Chondrocyte (in vitro differentiated cells): ENCODE measurements around the gene CLEC18C. TPM values are rescaled to one million over a fixed set of nuclear protein-coding genes. Genes with fewer than 3 reads are reported as not detected.
"Not testable (repeated sequence)": the region's sequence is repeated elsewhere in the genome, so short reads cannot be mapped to it uniquely, and the experiment has no call there.

Experiments
- DNase-seq: peaks from one replicate; pipeline ENCODE4 v3.0.0; 2021; ENCODE audit warnings: mixed read lengths, low spot score
- H3K27ac Mint-ChIP-seq: one replicate; pipeline ENCODE4 v1.8.0; 2021; ENCODE audit warnings: mild to moderate bottlenecking, moderate library complexity, mixed read lengths; ENCODE audit not compliant: unreplicated experiment
- H3K27me3 Mint-ChIP-seq: 2 replicates; pipeline ENCODE4 v1.8.0; 2021; ENCODE audit warnings: low read depth, mixed read lengths
- H3K36me3 Mint-ChIP-seq: 2 replicates; pipeline ENCODE4 v1.8.0; 2021; ENCODE audit warnings: low read depth, mixed read lengths
- H3K4me1 Mint-ChIP-seq: 2 replicates; pipeline ENCODE4 v1.8.0; 2021; ENCODE audit warnings: low read depth, mild to moderate bottlenecking, mixed read lengths
- H3K4me3 Mint-ChIP-seq: one replicate; pipeline ENCODE4 v1.8.0; 2021; ENCODE audit warnings: mild to moderate bottlenecking, moderate library complexity, mixed read lengths; ENCODE audit not compliant: unreplicated experiment
- H3K9me3 Mint-ChIP-seq: 2 replicates; pipeline ENCODE4 v1.8.0; 2021; ENCODE audit warnings: low read depth, mixed read lengths
- total RNA-seq: library from RNA; stranded (reverse); gene quantifications from 3 replicates; pipeline ENCODE4 v1.2.1, GENCODE V29; 2021

Gene CLEC18C
- total RNA-seq, 1 donor from 2014 or later = not detected

- not testable (repeated sequence) for H3K4me1 Mint-ChIP-seq, H3K9me3 Mint-ChIP-seq, H3K4me3 Mint-ChIP-seq, H3K36me3 Mint-ChIP-seq, H3K27me3 Mint-ChIP-seq, DNase-seq, H3K27ac Mint-ChIP-seq
These were observed 17.0 kb downstream of the CLEC18C start for GRCh38 chr16:70190574-70190973.

- not testable (repeated sequence) for H3K27ac Mint-ChIP-seq, H3K9me3 Mint-ChIP-seq, H3K36me3 Mint-ChIP-seq, H3K4me3 Mint-ChIP-seq, DNase-seq, H3K27me3 Mint-ChIP-seq, H3K4me1 Mint-ChIP-seq
These were observed 23.2 kb downstream of the CLEC18C start for GRCh38 chr16:70196683-70197300.

- not testable (repeated sequence) for H3K4me3 Mint-ChIP-seq, H3K9me3 Mint-ChIP-seq, H3K4me1 Mint-ChIP-seq, H3K36me3 Mint-ChIP-seq, H3K27me3 Mint-ChIP-seq, DNase-seq, H3K27ac Mint-ChIP-seq
These were observed 24.0 kb downstream of the CLEC18C start for GRCh38 chr16:70197611-70198010.

GRCh38 chr16:70198230-70198629, 24.6 kb downstream of the CLEC18C start:
- H3K4me1 Mint-ChIP-seq, H3K9me3 Mint-ChIP-seq, DNase-seq, H3K27me3 Mint-ChIP-seq, H3K27ac Mint-ChIP-seq, H3K36me3 Mint-ChIP-seq, H3K4me3 Mint-ChIP-seq: not testable (repeated sequence)

- DNase-seq, H3K36me3 Mint-ChIP-seq, H3K27ac Mint-ChIP-seq, H3K4me3 Mint-ChIP-seq, H3K27me3 Mint-ChIP-seq, H3K9me3 Mint-ChIP-seq, H3K4me1 Mint-ChIP-seq: not testable (repeated sequence)
These were observed 25.1 kb downstream of the CLEC18C start for GRCh38 chr16:70198666-70199065.

GRCh38 chr16:70199170-70199569, 25.6 kb downstream of the CLEC18C start:
- H3K9me3 Mint-ChIP-seq, H3K36me3 Mint-ChIP-seq, H3K27ac Mint-ChIP-seq, H3K4me1 Mint-ChIP-seq, H3K27me3 Mint-ChIP-seq, DNase-seq, H3K4me3 Mint-ChIP-seq: not testable (repeated sequence)

GRCh38 chr16:70200063-70200462, 26.5 kb downstream of the CLEC18C start:
- not testable (repeated sequence) for H3K27ac Mint-ChIP-seq, H3K9me3 Mint-ChIP-seq, DNase-seq, H3K4me3 Mint-ChIP-seq, H3K4me1 Mint-ChIP-seq, H3K36me3 Mint-ChIP-seq, H3K27me3 Mint-ChIP-seq

- not testable (repeated sequence) for H3K27ac Mint-ChIP-seq, DNase-seq, H3K36me3 Mint-ChIP-seq, H3K27me3 Mint-ChIP-seq, H3K4me3 Mint-ChIP-seq, H3K4me1 Mint-ChIP-seq, H3K9me3 Mint-ChIP-seq
These were observed 29.9 kb downstream of the CLEC18C start for GRCh38 chr16:70203508-70203907.

- DNase-seq, H3K9me3 Mint-ChIP-seq, H3K27ac Mint-ChIP-seq, H3K36me3 Mint-ChIP-seq, H3K4me1 Mint-ChIP-seq, H3K27me3 Mint-ChIP-seq, H3K4me3 Mint-ChIP-seq: not testable (repeated sequence)
These were observed 30.4 kb downstream of the CLEC18C start for GRCh38 chr16:70204010-70204409.

- H3K27me3 Mint-ChIP-seq, H3K27ac Mint-ChIP-seq, H3K36me3 Mint-ChIP-seq, H3K4me1 Mint-ChIP-seq, H3K9me3 Mint-ChIP-seq, H3K4me3 Mint-ChIP-seq, DNase-seq: not testable (repeated sequence)
These were observed 31.2 kb downstream of the CLEC18C start for GRCh38 chr16:70204668-70205405.

GRCh38 chr16:70206382-70206781, 32.8 kb downstream of the CLEC18C start:
- H3K36me3 Mint-ChIP-seq, H3K27ac Mint-ChIP-seq, H3K9me3 Mint-ChIP-seq, H3K4me1 Mint-ChIP-seq, H3K27me3 Mint-ChIP-seq, H3K4me3 Mint-ChIP-seq, DNase-seq: not testable (repeated sequence)

- H3K36me3 Mint-ChIP-seq = peaks cover 22% of the 10 kb centered on the region
- H3K4me3 Mint-ChIP-seq, H3K4me1 Mint-ChIP-seq, H3K27ac Mint-ChIP-seq, DNase-seq, H3K9me3 Mint-ChIP-seq, H3K27me3 Mint-ChIP-seq: not testable (repeated sequence)
These were observed 45.0 kb downstream of the CLEC18C start for GRCh38 chr16:70218586-70218985.

- peaks cover 29% of the 10 kb centered on the region for H3K36me3 Mint-ChIP-seq
- not testable (repeated sequence) for H3K4me3 Mint-ChIP-seq, H3K27me3 Mint-ChIP-seq, H3K9me3 Mint-ChIP-seq, DNase-seq
- H3K27ac Mint-ChIP-seq = peak overlapping the region; percentile 42
- peaks cover 11% of the 10 kb centered on the region for H3K4me1 Mint-ChIP-seq
These were observed 49.0 kb downstream of the CLEC18C start for GRCh38 chr16:70222574-70222973.
